GM20431 (cell line): ENCODE measurements around the gene TFPI2.
"Not testable (repeated sequence)": the region's sequence is repeated elsewhere in the genome, so short reads cannot be mapped to it uniquely, and the experiment has no call there.

ENCODE experiments used
- in situ Hi-C: fragments of 300-500 bp; cut with MseI, MboI; formaldehyde crosslinking; loops from one replicate; pipeline ENCODE4 v1.15.0; 2020; ENCODE audit warnings: low sequenced_read_pairs; ENCODE audit not compliant: unreplicated experiment

TFPI2 gene

DNA sequence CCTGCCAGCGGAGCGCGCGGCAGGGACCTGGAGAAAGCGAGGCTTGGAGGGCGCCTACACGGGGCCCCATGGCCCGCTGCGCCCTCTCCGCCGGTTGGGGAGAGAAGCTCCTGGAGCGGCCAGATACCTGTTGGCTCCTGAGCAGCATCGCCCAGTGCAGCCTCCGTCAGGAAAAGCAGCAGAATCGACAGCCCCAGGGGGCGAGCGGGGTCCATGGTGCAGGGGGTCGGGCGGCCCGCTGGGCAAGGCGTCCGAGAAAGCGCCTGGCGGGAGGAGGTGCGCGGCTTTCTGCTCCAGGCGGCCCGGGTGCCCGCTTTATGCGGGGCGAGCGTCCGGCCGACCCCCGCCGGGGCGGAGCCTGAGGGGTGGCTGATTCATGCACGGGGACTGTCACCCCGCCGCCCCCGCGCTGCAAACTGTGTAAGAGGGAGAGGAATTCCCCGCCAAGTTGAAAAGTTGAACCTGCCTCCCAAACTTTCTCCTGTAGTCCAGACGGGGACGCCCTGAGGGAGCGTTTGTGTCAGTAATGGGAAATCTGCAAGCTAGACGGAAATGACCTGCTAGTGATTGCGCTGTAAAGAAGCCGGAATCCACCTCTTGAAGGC, at the start of gene TFPI2:
TSS of gene TFPI2 (minus strand) at position 290 of the 605 bp plus-strand sequence. CDS start at position 215, 75 bp downstream.
- in situ Hi-C loops = loop anchor here (25.0 kb wide), 1 partner anchor 347 kb away; no protein-coding TSS in a partner anchor

DNA sequence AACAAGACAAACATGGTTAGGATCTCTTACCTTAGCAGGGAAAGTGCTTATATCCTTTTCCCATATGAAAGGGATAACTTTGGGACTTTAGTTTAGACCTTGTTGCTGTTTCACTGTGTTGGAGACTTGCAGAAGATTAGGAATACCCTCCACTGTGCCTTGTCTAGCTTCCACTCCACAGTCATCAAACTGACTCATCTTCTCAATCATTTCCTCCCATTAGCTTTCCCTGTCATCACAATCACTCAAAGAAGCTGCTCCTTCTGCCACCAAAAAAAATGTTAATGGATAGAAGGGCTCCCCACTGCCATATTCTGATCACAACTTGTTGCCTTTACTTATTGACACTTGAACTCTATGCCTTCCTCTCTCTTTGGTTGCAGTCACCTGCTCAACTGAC, 47.7 kb upstream of the TFPI2 start:
- in situ Hi-C loops = no loop called here

DNA sequence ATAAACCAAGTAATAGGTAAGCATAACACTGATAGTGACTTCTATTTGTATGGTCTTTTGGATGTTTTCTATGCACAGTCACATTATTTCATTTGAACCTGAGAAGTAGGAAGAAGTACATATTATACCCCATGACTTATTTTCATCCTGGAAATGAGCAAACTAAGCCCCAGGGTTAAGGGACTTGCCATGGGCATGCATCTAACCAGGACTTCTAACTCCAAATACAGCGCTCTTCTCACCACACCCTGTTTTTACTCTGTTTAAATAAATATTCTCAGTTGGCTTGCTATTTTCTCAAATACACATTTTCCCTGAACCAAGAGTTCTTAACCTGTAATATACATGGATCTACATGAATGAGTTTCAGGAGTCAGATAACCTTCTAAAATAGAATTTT, 47.3 kb upstream of the TFPI2 start:
- in situ Hi-C loops = no loop called here

- in situ Hi-C loops = no loop called here
Observed at GRCh38 chr7:93935102-93935501, 44.5 kb upstream of the TFPI2 start.

- in situ Hi-C loops = no loop called here
Observed at GRCh38 chr7:93933156-93933555, 42.6 kb upstream of the TFPI2 start.

GRCh38 chr7:93931655-93932054, 41.1 kb upstream of the TFPI2 start:
- in situ Hi-C loops = no loop called here

DNA sequence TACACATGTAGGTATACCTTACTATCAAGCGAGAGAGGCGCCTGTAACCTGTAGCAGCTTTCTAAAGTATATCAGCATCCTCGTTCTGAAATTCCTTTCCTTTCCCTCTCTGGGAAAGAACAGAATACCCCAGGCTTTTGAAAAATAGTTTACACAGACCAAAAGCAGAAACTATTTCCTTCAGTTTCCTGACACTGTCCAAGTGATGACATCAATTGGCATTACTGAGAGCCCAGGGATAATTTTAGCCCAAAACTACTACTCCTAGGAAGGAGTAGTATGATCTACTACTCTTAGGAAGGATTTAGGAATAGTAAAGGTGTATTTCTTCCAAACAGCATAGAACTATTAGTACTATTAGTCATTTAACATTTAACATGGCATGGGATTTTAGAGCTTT, 37.0 kb upstream of the TFPI2 start:
- in situ Hi-C loops = no loop called here

- in situ Hi-C loops = no loop called here
Observed at GRCh38 chr7:93926800-93927199, 36.2 kb upstream of the TFPI2 start.

GRCh38 chr7:93923942-93924341, 33.4 kb upstream of the TFPI2 start:
- in situ Hi-C loops = no loop called here

- in situ Hi-C loops = no loop called here
Observed at GRCh38 chr7:93923296-93923695, 32.7 kb upstream of the TFPI2 start.

GRCh38 chr7:93921607-93922566, 31.3 kb upstream of the TFPI2 start, which contains the start of gene GNG11:
Gene GNG11, plus strand, starts transcription at chr7:93921735. Its CDS starts 403 bp downstream, at chr7:93922138.
- in situ Hi-C loops = no loop called here

GRCh38 chr7:93921186-93921585, 30.6 kb upstream of the TFPI2 start:
- in situ Hi-C loops = no loop called here

DNA sequence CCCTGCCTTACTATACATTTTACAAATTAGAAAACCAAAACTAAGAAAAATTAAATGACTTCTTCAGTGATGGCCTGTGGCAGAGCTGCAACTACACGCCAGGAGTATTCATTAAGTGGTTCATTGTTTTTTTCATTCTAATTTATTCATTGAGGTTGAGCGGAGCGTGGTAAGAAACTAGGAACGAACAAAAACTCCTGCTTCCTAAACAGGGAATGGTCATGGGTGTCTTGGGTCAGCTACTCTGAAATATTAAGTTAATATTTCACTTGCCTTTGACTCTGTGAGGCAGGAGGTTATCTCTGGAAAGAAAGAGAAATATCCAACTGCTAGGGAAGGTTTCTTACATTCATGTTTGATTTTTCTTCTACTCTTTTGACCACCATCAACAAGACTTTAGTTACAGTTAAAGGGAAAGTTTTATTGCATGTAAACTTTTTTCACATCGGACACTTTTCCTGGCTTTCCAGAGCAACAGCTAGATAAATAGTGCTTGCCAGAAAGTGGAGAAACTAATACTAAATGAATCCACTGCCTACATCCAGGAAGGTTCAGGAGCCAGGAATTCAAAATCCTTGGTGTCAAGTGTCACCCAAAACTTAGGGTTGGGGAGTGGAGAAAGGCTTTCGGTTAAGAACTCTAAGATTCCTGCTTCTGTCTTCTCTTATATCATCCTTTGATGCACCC, 30.1 kb upstream of the TFPI2 start:
- in situ Hi-C loops = no loop called here

GRCh38 chr7:93916315-93916714, 25.8 kb upstream of the TFPI2 start:
- in situ Hi-C loops = not testable (repeated sequence)

- in situ Hi-C loops = not testable (repeated sequence)
Observed at GRCh38 chr7:93915888-93916287, 25.3 kb upstream of the TFPI2 start.

DNA sequence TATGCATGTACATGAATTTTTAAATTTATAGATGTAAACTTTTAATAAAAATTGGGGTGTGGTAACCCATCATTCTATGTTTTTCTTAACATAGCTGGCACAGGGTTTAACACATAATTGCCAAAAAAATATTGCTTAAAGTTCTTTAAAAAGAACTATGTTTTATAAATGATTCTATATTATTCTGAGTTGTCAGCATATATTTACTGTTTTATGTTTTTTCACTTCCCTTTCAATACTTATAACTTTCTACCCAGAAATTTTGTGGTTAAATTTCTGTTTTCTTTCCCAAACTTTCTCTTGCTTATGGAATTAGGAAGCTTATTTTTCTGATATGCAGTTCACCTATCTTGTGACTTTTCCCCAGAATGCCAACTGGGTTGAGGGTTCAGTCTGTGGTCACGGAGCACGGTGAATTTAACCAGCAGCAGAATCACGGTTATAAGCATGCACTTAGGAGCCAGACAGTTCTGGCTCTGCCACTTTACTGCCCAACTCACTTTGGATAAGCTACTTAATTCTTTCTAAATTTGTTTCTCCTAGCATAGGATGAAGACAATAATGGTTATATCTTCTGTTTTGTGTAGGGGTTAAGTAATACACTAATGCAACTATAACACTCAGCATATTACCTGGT, 24.8 kb upstream of the TFPI2 start:
- in situ Hi-C loops = not testable (repeated sequence)

GRCh38 chr7:93914581-93915066, 24.1 kb upstream of the TFPI2 start:
- in situ Hi-C loops = no loop called here

DNA sequence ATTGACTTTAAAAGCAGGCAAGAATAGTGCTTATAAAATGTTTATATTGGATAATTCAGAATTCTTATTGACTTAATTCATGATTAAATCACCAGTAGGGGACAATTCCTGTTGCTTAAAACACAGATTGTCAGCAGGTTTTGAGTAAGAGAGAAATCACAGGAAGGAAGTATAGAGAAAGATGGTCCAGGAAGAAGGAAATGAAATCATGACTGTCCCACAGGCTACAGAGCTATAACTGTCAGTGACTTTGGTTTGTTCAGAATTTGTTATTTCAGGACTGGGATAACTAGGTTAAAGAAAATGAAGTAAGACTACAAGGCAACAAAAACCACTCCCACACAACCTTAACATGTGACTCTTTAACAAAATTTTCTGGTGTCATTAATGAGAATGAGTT, 22.6 kb upstream of the TFPI2 start:
- in situ Hi-C loops = no loop called here

GRCh38 chr7:93911661-93912060, 21.1 kb upstream of the TFPI2 start:
- in situ Hi-C loops = not testable (repeated sequence)

DNA sequence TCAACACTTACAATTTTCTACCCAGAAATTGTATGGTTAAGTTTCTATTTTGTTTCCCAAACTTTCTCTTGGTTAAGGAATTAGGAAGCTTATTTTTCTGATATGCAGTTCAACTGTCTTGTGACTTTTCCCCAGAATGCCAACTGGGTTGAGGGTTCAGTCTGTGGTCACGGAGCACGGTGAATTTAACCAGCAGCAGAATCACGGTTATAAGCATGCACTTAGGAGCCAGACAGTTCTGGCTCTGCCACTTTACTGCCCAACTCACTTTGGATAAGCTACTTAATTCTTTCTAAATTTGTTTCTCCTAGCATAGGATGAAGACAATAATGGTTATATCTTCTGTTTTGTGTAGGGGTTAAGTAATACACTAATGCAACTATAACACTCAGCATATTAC, 20.7 kb upstream of the TFPI2 start:
- in situ Hi-C loops = not testable (repeated sequence)
